Breast epithelium (tissue), 4 donors: ENCODE measurements around the gene SLC22A3. TPM values are rescaled to one million over a fixed set of nuclear protein-coding genes. Genes with fewer than 3 reads are reported as not detected.
"Not testable (repeated sequence)": the region's sequence is repeated elsewhere in the genome, so short reads cannot be mapped to it uniquely, and the experiment has no call there.

Source experiments
- DNase-seq, 2 donors: peaks; one replicate each; pipeline ENCODE4 v3.0.0-alpha.2; 2019; ENCODE audit warnings: low spot score in 2 of 2
- H3K27ac ChIP-seq, 2 donors: fragments of 200-600 bp; sonication (generic) in 1 of 2; one replicate each; pipeline ENCODE4 v1.5.1; 2016 to 2019; ENCODE audit warnings: mild to moderate bottlenecking in 1 of 2
- H3K27me3 ChIP-seq, 2 donors: fragments of 200-600 bp; sonication (generic) in 1 of 2; one replicate each; pipeline versions ENCODE4 v1.5.1 to v1.6.0; 2017 to 2019; ENCODE audit warnings: control low read depth in 1 of 2, mild to moderate bottlenecking in 1 of 2
- H3K36me3 ChIP-seq: fragments of 200-600 bp; one replicate; pipeline ENCODE4 v1.5.1; 2019
- H3K4me1 ChIP-seq, 2 donors: fragments of 200-600 bp; sonication (generic); one replicate each; pipeline ENCODE4 v1.5.1; 2016 to 2019; ENCODE audit warnings: control low read depth in 1 of 2
- H3K4me3 ChIP-seq, 3 donors: fragments of 200-600 bp; sonication (generic); 1 replicate in 2 of 3; 2 replicates in 1 of 3; pipeline ENCODE4 v1.5.1; 2016 to 2019; ENCODE audit warnings: mild to moderate bottlenecking in 3 of 3, moderate library complexity in 2 of 3
- H3K9me3 ChIP-seq, 2 donors: fragments of 200-600 bp; sonication (generic) in 1 of 2; one replicate each; pipeline ENCODE4 v1.5.1; 2016 to 2019; ENCODE audit warnings: control low read depth in 1 of 2
- CTCF ChIP-seq, 3 donors: fragments of 450-650 bp; IDR thresholded peaks; one replicate each; pipeline ENCODE4 v1.5.1; 2016 to 2017; ENCODE audit warnings: antibody characterized with exemption in 3 of 3, mild to moderate bottlenecking in 3 of 3, moderate library complexity in 3 of 3
- POLR2A ChIP-seq: fragments of 450-650 bp; IDR thresholded peaks from one replicate; pipeline ENCODE4 v1.6.1; 2016; ENCODE audit warnings: antibody characterized with exemption, mild to moderate bottlenecking, moderate library complexity
- POLR2AphosphoS5 ChIP-seq, 3 donors: sonication (generic); formaldehyde crosslinking; IDR thresholded peaks; one replicate each; pipeline ENCODE4 v1.6.1; 2017; ENCODE audit warnings: antibody characterized with exemption in 3 of 3
- intact Hi-C: fragments of 100-400 bp; cut with DNase I; formaldehyde crosslinking; loops from one replicate; pipeline ENCODE4 v1.15.1; 2023; ENCODE audit warnings: low total_unique reads
- total RNA-seq, 3 donors: library from RNA; depleted of rRNA; stranded (reverse); fragments of >200 nt; gene quantifications; one replicate each; pipeline ENCODE4 v1.1.0, GENCODE V29; 2016

SLC22A3 gene
- total RNA-seq, 3 donors from 2014 or later: 3.4 to 13.1 (median 5.9) TPM

- Histone ChIP-seq H3K36me3 (no peaks in the 10 kb centered on the region), H3K27ac (no peak overlapping the region), H3K4me1 (no peaks in the 10 kb centered on the region), H3K9me3 (no peaks in the 10 kb centered on the region), H3K4me3 (no peak overlapping the region), H3K27me3 (no peaks in the 10 kb centered on the region)
- intact Hi-C loops: no loop called here
- no peak for DNase-seq
- TF ChIP-seq POLR2A: no peak
Measured at GRCh38 chr6:160391419-160392116, 43.4 kb downstream of the SLC22A3 start.

GRCh38 chr6:160393442-160393841 lies 45.3 kb downstream of the SLC22A3 start:
- H3K36me3 ChIP-seq, DNase-seq, H3K9me3 ChIP-seq, H3K27ac ChIP-seq, H3K4me3 ChIP-seq, H3K27me3 ChIP-seq, H3K4me1 ChIP-seq, intact Hi-C loops: not testable (repeated sequence)

GRCh38 chr6:160393891-160394653 lies 45.9 kb downstream of the SLC22A3 start:
- no peak overlapping the region for H3K4me3 ChIP-seq
- no peaks in the 10 kb centered on the region for H3K4me1 ChIP-seq
- no peaks in the 10 kb centered on the region for H3K9me3 ChIP-seq
- H3K36me3 ChIP-seq: no peaks in the 10 kb centered on the region
- DNase-seq: no peak
- H3K27ac ChIP-seq: no peak overlapping the region
- intact Hi-C loops: no loop called here
- H3K27me3 ChIP-seq: no peaks in the 10 kb centered on the region
- TF ChIP-seq POLR2AphosphoS5 (IDR thresholded peaks at IDR 0.05) (no peak), CTCF (IDR thresholded peaks at IDR 0.05) (no peak), POLR2A (no peak)

GRCh38 chr6:160394654-160395035 lies 46.5 kb downstream of the SLC22A3 start:
- no peaks in the 10 kb centered on the region for H3K36me3 ChIP-seq
- no peak overlapping the region for H3K4me3 ChIP-seq
- H3K27ac ChIP-seq: no peak overlapping the region
- TF ChIP-seq POLR2AphosphoS5 (IDR thresholded peaks at IDR 0.05) (no peak), CTCF (IDR thresholded peaks at IDR 0.05) (no peak), POLR2A (no peak)
- intact Hi-C loops: no loop called here
- no peaks in the 10 kb centered on the region for H3K27me3 ChIP-seq
- no peak for DNase-seq
- no peaks in the 10 kb centered on the region for H3K9me3 ChIP-seq
- no peaks in the 10 kb centered on the region for H3K4me1 ChIP-seq

- TF ChIP-seq CTCF (IDR thresholded peaks at IDR 0.05): no peak
- no peak for TF ChIP-seq POLR2AphosphoS5 (IDR thresholded peaks at IDR 0.05)
- no peak for TF ChIP-seq POLR2A
- Histone ChIP-seq H3K36me3 (no peaks in the 10 kb centered on the region), H3K4me1 (no peaks in the 10 kb centered on the region), H3K4me3 (no peak overlapping the region), H3K27ac (no peak overlapping the region), H3K9me3 (no peaks in the 10 kb centered on the region), H3K27me3 (no peaks in the 10 kb centered on the region)
- intact Hi-C loops: no loop called here
- no peak for DNase-seq
Measured at GRCh38 chr6:160395187-160395586, 47.0 kb downstream of the SLC22A3 start.

GRCh38 chr6:160396292-160396691 lies 48.1 kb downstream of the SLC22A3 start:
- TF ChIP-seq POLR2A: no peak
- no peak for TF ChIP-seq POLR2AphosphoS5 (IDR thresholded peaks at IDR 0.05)
- no peak for TF ChIP-seq CTCF (IDR thresholded peaks at IDR 0.05)
- Histone ChIP-seq H3K4me1 (no peaks in the 10 kb centered on the region), H3K27me3 (no peaks in the 10 kb centered on the region), H3K4me3 (no peak overlapping the region), H3K36me3 (no peaks in the 10 kb centered on the region), H3K27ac (no peak overlapping the region), H3K9me3 (no peaks in the 10 kb centered on the region)
- intact Hi-C loops: no loop called here
- DNase-seq: no peak
